WTC11 (cell line): Measurements from ENCODE around the gene KRT9. TPM values are rescaled to one million over a fixed set of nuclear protein-coding genes. Genes with fewer than 3 reads are reported as not detected.

Experiments used
- ATAC-seq: fragments of 200-7000 bp; cut with Tn5 transposase; 2 replicates; pipeline ENCODE4 v1.10.0; 2021; ENCODE audit warnings: mild to moderate bottlenecking, moderate library complexity
- CTCF ChIA-PET: fragments of 300-600 bp; sonication (Branson Sonifier 250); formaldehyde crosslinking; loops from one replicate; lab custom pipeline; 2021; ENCODE audit warnings: antibody characterized with exemption; lab: Charles Lee
- POLR2A ChIA-PET: fragments of 350-600 bp; sonication (Branson Sonifier 250); formaldehyde crosslinking; loops from one replicate; lab custom pipeline; 2021; ENCODE audit warnings: antibody characterized with exemption; lab: Charles Lee
- DNase-seq: peaks from one replicate; pipeline ENCODE4 v3.0.0; 2021; ENCODE audit warnings: low spot score
- H3K27ac Mint-ChIP-seq: 2 replicates; pipeline ENCODE4 v1.8.0; 2021; ENCODE audit warnings: mixed read lengths
- H3K27me3 Mint-ChIP-seq: 2 replicates; pipeline ENCODE4 v1.8.0; 2021; ENCODE audit warnings: low read depth, mild to moderate bottlenecking, moderate library complexity, mixed read lengths
- H3K36me3 Mint-ChIP-seq: 2 replicates; pipeline ENCODE4 v1.8.0; 2021; ENCODE audit warnings: mixed read lengths
- H3K4me1 Mint-ChIP-seq: 2 replicates; pipeline ENCODE4 v1.8.0; 2022; ENCODE audit warnings: mixed read lengths
- H3K4me3 Mint-ChIP-seq: 2 replicates; pipeline ENCODE4 v1.8.0; 2021; ENCODE audit warnings: mild to moderate bottlenecking, moderate library complexity, mixed read lengths
- H3K9me3 Mint-ChIP-seq: 2 replicates; pipeline ENCODE4 v1.8.0; 2021; ENCODE audit warnings: mixed read lengths
- AFF4 ChIP-seq: sonication (generic); formaldehyde crosslinking; IDR thresholded peaks from 2 replicates; pipeline ENCODE4 v1.8.1; 2023; ENCODE audit warnings: mild to moderate bottlenecking, missing genetic modification reagents, borderline replicate concordance
- ATF3 ChIP-seq: sonication (generic); formaldehyde crosslinking; conservative IDR thresholded peaks from 2 replicates; pipeline ENCODE4 v1.8.1; 2022; ENCODE audit warnings: mild to moderate bottlenecking, missing genetic modification reagents
- CTCF ChIP-seq: fragments of 200-600 bp; IDR thresholded peaks from 2 replicates; pipeline ENCODE4 v1.8.0; 2022; ENCODE audit warnings: antibody characterized with exemption
- E2F5 ChIP-seq: sonication (generic); formaldehyde crosslinking; IDR thresholded peaks from 2 replicates; pipeline ENCODE4 v1.8.1; 2022; ENCODE audit warnings: mild to moderate bottlenecking, moderate library complexity, missing genetic modification reagents
- EMX1 ChIP-seq: fragments of 250-450 bp; sonication (Bioruptor Pico); IDR thresholded peaks from 2 replicates; pipeline ENCODE4 v1.8.0; 2021; ENCODE audit warnings: mild to moderate bottlenecking
- ETV6 ChIP-seq: sonication (generic); formaldehyde crosslinking; IDR thresholded peaks from 2 replicates; pipeline ENCODE4 v1.8.1; 2022; ENCODE audit warnings: mild to moderate bottlenecking, missing genetic modification reagents
- FOXP1 ChIP-seq: sonication (generic); formaldehyde crosslinking; IDR thresholded peaks from 2 replicates; pipeline ENCODE4 v1.8.0; 2022; ENCODE audit warnings: missing genetic modification reagents, mild to moderate bottlenecking, moderate library complexity, borderline replicate concordance
- HMGXB4 ChIP-seq: sonication (generic); formaldehyde crosslinking; IDR thresholded peaks from 2 replicates; pipeline ENCODE4 v1.8.1; 2023; ENCODE audit warnings: mild to moderate bottlenecking, moderate library complexity, missing genetic modification reagents
- IRF1 ChIP-seq: sonication (generic); formaldehyde crosslinking; IDR thresholded peaks from 2 replicates; pipeline ENCODE4 v1.8.0; 2023; ENCODE audit warnings: missing genetic modification reagents
- JAZF1 ChIP-seq: fragments of 250-450 bp; sonication (Bioruptor Pico); IDR thresholded peaks from 2 replicates; pipeline ENCODE4 v1.9.0; 2021; ENCODE audit warnings: moderate library complexity, mild to moderate bottlenecking, inconsistent platforms
- MLX ChIP-seq: sonication (generic); formaldehyde crosslinking; IDR thresholded peaks from 2 replicates; pipeline ENCODE4 v1.8.1; 2023; ENCODE audit warnings: mild to moderate bottlenecking, missing genetic modification reagents, moderate library complexity
- MXD4 ChIP-seq: fragments of 250-450 bp; sonication (Bioruptor Pico); IDR thresholded peaks from 2 replicates; pipeline ENCODE4 v1.8.0; 2021; ENCODE audit warnings: mild to moderate bottlenecking, moderate library complexity, borderline replicate concordance
- PRRX2 ChIP-seq: fragments of 250-450 bp; sonication (Bioruptor Pico); IDR thresholded peaks from 2 replicates; pipeline ENCODE4 v1.8.0; 2021; ENCODE audit warnings: mild to moderate bottlenecking
- SP1 ChIP-seq: sonication (generic); formaldehyde crosslinking; conservative IDR thresholded peaks from 2 replicates; pipeline ENCODE4 v1.8.1; 2022; ENCODE audit warnings: missing genetic modification reagents
- USF2 ChIP-seq: sonication (generic); formaldehyde crosslinking; IDR thresholded peaks from 2 replicates; pipeline ENCODE4 v1.8.1; 2023; ENCODE audit warnings: mild to moderate bottlenecking, missing genetic modification reagents, moderate library complexity
- ZBTB21 ChIP-seq: sonication (generic); formaldehyde crosslinking; IDR thresholded peaks from 2 replicates; pipeline ENCODE4 v1.8.1; 2023; ENCODE audit warnings: mild to moderate bottlenecking, missing genetic modification reagents, borderline replicate concordance
- ZNF121 ChIP-seq: sonication (generic); formaldehyde crosslinking; IDR thresholded peaks from 2 replicates; pipeline ENCODE4 v1.8.0; 2023; ENCODE audit warnings: missing genetic modification reagents
- ZNF317 ChIP-seq: sonication (generic); formaldehyde crosslinking; IDR thresholded peaks from 2 replicates; pipeline ENCODE4 v1.8.1; 2023; ENCODE audit warnings: low read depth, mild to moderate bottlenecking, moderate library complexity, missing genetic modification reagents, borderline replicate concordance
- ZNF425 ChIP-seq: fragments of 250-450 bp; sonication (Bioruptor Pico); conservative IDR thresholded peaks from 2 replicates; pipeline ENCODE4 v1.9.0; 2021; ENCODE audit warnings: mild to moderate bottlenecking
- ZNF512 ChIP-seq: sonication (generic); formaldehyde crosslinking; IDR thresholded peaks from 2 replicates; pipeline ENCODE4 v1.8.1; 2022; ENCODE audit warnings: missing genetic modification reagents, borderline replicate concordance
- total RNA-seq: library from RNA; stranded (reverse); gene quantifications from 3 replicates; pipeline ENCODE4 v1.2.3, GENCODE V29; 2021

KRT9 gene
- total RNA-seq, 1 experiment from 2014 or later: not detected

- peak overlapping the region; percentile 47; the same call in 1 of the 2 replicates for H3K4me3 Mint-ChIP-seq
- no peak for TF ChIP-seq EMX1 (CRISPR knock-in tag)
- TF ChIP-seq USF2 (CRISPR knock-in tag): no peak
- 0 out of 2 replicates have a peak, but pooled peaks have one; percentile 11 for TF ChIP-seq E2F5 (CRISPR knock-in tag)
- TF ChIP-seq PRRX2: no peak
- no peak for TF ChIP-seq MXD4 (CRISPR knock-in tag)
- no peak for TF ChIP-seq AFF4 (CRISPR knock-in tag)
- TF ChIP-seq ZNF121: peak; percentile 57; the same call in 1 of the 2 replicates
- peak; percentile 75; the same call in 1 of the 2 replicates for TF ChIP-seq MLX (CRISPR knock-in tag)
- TF ChIP-seq ETV6 (CRISPR knock-in tag): no peak
- no peak for TF ChIP-seq SP1 (CRISPR knock-in tag)
- peak; percentile 91 for TF ChIP-seq HMGXB4 (CRISPR knock-in tag)
- TF ChIP-seq JAZF1 (CRISPR knock-in tag): no peak
- TF ChIP-seq CTCF: peak; percentile 80
- TF ChIP-seq ZBTB21 (CRISPR knock-in tag): no peak
- peak; percentile 22; the same call in 1 of the 2 replicates for TF ChIP-seq ZNF317 (CRISPR knock-in tag)
- no peak for TF ChIP-seq IRF1
- no peak for TF ChIP-seq ZNF425
- no peak for TF ChIP-seq ZNF512 (CRISPR knock-in tag)
- TF ChIP-seq FOXP1 (CRISPR knock-in tag): no peak
- TF ChIP-seq ATF3 (CRISPR knock-in tag): no peak
Observed at GRCh38 chr17:41548844-41549595, 22.8 kb downstream of the KRT9 start.

More at GRCh38 chr17:41548844-41549595, 22.8 kb downstream of the KRT9 start:
- DNase-seq: peak; percentile 91
- 0 out of 2 replicates have a peak overlapping the region, but pooled peaks have one; percentile 65 for H3K27ac Mint-ChIP-seq
- H3K27me3 Mint-ChIP-seq: peaks cover 5% of the 10 kb centered on the region
- peaks cover 9% of the 10 kb centered on the region for H3K9me3 Mint-ChIP-seq
- peaks cover 3% of the 10 kb centered on the region for H3K36me3 Mint-ChIP-seq
- POLR2A ChIA-PET: interaction anchor here (0.5 to 2.6 kb wide), 7 partner anchors 10 to 1765 kb away, joined by 3 to 22 read pairs (median 4); partner anchors contain the start of gene KRT19
- CTCF ChIA-PET: interaction anchor here (0.6 to 9.6 kb wide), 120 partner anchors 8 to 934 kb away, joined by 3 to 380 read pairs (median 6); partner anchors contain the start of genes CAVIN1, EIF1, JUP and KRT13
- peaks cover 26% of the 10 kb centered on the region for H3K4me1 Mint-ChIP-seq
- peak; percentile 89 for ATAC-seq
